PFSK-1 (cell line): ENCODE data around the gene NDRG3.

ENCODE experiments used
- POLR2AphosphoS5 ChIP-seq: IDR thresholded peaks from 2 replicates; pipeline ENCODE4 v1.6.1; 2012; ENCODE audit warnings: low read depth, mild to moderate bottlenecking, control low read depth, low read length, moderate library complexity
- SIN3A ChIP-seq: IDR thresholded peaks from 2 replicates; pipeline ENCODE4 v1.6.1; 2012; ENCODE audit warnings: mild to moderate bottlenecking, low read length, moderate library complexity, borderline replicate concordance; ENCODE audit not compliant: insufficient read depth
- TAF1 ChIP-seq: IDR thresholded peaks from 2 replicates; pipeline ENCODE4 v1.6.1; 2012; ENCODE audit warnings: low read length, control low read depth, borderline replicate concordance; ENCODE audit not compliant: insufficient read depth
- TF ChIP-seq, protein P1 (sequence below), 2 experiments: IDR thresholded peaks; 2 replicates each; pipeline versions ENCODE4 v1.6.1 to v1.8.0; 2011 to 2012; ENCODE audit warnings: low read depth in 2 of 2, low read length in 2 of 2, control low read depth in 1 of 2, inconsistent platforms in 1 of 2, mild to moderate bottlenecking in 1 of 2, moderate library complexity in 1 of 2; ENCODE audit not compliant: insufficient read depth in 1 of 2

DNA sequence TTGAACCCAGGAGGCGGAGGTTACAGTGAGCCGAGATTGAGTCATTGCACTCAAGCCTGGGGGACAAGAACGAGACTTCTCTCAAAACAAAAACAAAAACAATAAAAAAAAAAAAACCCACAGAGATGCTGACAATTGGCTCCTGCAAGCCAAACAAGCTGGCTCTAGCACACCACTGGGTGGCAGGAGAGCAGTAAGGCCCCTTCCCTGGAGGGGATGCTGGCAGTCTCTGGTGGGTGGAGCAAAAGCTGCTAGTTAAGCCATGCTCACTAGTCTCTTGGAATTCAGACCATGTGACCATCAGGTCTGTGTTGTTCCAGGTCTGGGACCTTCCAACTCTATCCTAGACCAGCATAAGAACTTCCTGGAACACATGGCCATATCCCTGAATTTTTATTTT, 46.5 kb upstream of the NDRG3 start:
- TF ChIP-seq, protein P1, sequence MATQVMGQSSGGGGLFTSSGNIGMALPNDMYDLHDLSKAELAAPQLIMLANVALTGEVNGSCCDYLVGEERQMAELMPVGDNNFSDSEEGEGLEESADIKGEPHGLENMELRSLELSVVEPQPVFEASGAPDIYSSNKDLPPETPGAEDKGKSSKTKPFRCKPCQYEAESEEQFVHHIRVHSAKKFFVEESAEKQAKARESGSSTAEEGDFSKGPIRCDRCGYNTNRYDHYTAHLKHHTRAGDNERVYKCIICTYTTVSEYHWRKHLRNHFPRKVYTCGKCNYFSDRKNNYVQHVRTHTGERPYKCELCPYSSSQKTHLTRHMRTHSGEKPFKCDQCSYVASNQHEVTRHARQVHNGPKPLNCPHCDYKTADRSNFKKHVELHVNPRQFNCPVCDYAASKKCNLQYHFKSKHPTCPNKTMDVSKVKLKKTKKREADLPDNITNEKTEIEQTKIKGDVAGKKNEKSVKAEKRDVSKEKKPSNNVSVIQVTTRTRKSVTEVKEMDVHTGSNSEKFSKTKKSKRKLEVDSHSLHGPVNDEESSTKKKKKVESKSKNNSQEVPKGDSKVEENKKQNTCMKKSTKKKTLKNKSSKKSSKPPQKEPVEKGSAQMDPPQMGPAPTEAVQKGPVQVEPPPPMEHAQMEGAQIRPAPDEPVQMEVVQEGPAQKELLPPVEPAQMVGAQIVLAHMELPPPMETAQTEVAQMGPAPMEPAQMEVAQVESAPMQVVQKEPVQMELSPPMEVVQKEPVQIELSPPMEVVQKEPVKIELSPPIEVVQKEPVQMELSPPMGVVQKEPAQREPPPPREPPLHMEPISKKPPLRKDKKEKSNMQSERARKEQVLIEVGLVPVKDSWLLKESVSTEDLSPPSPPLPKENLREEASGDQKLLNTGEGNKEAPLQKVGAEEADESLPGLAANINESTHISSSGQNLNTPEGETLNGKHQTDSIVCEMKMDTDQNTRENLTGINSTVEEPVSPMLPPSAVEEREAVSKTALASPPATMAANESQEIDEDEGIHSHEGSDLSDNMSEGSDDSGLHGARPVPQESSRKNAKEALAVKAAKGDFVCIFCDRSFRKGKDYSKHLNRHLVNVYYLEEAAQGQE (IDR thresholded peaks at IDR 0.05; ENCODE audit: insufficient read depth in 1 of 2, low read depth in 2 of 2, low read length in 2 of 2), result no peak
- no peak for TF ChIP-seq POLR2AphosphoS5
- no peak for TF ChIP-seq TAF1
- no peak for TF ChIP-seq SIN3A
